Measurements from ENCODE around the gene HDAC4. TPM values are rescaled to one million over a fixed set of nuclear protein-coding genes. Genes with fewer than 3 reads are reported as not detected.
A peak's percentile ranks its signal among the peaks of the same experiment; 100 is the strongest.

The HDAC4 gene
- total and polyA plus RNA-seq, 9 of the 15 experiments (the other 6 are each of a cell fraction or from before 2014, with no cell fraction given), result 0.11 to 20.2 (median 4.0) TPM

DNA sequence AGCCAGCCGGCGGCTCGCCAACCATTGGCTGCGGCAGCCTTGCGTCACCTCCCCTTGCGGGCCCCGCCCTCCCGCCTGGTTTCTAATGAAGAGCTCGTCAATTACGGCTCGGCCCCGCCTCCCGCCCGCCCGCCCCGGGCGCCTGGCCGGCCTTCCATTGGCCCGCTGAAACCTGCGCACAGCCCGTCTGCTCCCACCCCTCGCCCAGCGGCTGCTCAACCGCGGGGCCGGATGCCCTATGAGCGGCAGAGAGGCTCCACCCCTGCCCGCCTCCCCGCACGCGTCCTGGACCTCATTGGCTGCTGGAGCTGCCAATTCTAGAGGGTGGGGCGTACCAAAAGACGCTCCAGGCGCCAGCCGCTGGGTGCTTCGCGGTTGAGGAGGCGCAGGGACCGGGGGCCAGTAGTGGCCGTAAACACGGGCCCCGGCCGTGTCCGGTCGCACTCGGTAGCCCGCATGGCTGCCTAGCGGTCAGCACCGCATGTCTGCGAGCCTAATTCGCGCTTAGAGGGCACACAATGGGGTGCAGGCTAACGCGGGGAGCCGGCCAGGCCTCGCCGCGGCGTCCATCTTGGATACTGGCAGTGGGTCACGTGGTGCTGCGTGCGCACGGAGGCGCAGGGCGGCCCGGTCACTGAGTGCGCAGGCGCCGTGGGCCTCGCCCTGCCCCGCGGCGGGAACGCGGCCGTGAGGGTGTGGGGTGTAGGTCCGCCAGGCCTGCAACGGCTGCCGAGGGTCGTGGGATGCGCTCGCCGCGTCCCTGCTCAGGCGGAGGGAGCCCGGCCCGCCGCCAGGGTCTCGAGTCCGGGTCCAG lies 454 bp upstream of the HDAC4 start:
- ChIA-PET POLR2A (interaction anchor here (0.6 to 0.9 kb wide), 9 partner anchors 10 to 452 kb away, joined by 3 to 4 read pairs (median 3); no protein-coding TSS in a partner anchor), CTCF (ENCODE audit: low intra/inter-chr PET ratio) (no interaction called here)
- Histone ChIP-seq H3K4me3 (peak overlapping the region; percentile 65), H3K27ac (ENCODE audit: extremely low read depth, low read depth, low read length) (peak overlapping the region; percentile 100), H3K9me1 (ENCODE audit: control insufficient read depth, insufficient read depth, low read length) (no peaks in the 10 kb centered on the region), H3K4me1 (replicated peaks in 1 of 2; ENCODE audit: control insufficient read depth in 2 of 2, insufficient read depth in 2 of 2, low read length in 2 of 2) (peaks cover 3 to 15% of the 10 kb centered on the region in 2 experiments; a peak in 4 of 5 replicates), H4K20me1 (replicated peaks; ENCODE audit: control insufficient read depth, insufficient read depth, low read length) (peaks cover 4% of the 10 kb centered on the region; the same call in 1 of the 2 replicates), H3K79me2 (ENCODE audit: control insufficient read depth, insufficient read depth, low read length) (peaks cover 37% of the 10 kb centered on the region), H3K36me3 (ENCODE audit: control insufficient read depth, insufficient read depth, low read length) (no peaks in the 10 kb centered on the region), H2AFZ (ENCODE audit: low read depth, low read length) (peak overlapping the region; percentile 97), H3K27me3 (ENCODE audit: control insufficient read depth in 2 of 2, insufficient read depth in 2 of 2, low read length in 2 of 2) (no peaks in the 10 kb centered on the region), H3K9ac (ENCODE audit: insufficient read depth in 1 of 2, low read depth in 2 of 2, low read length in 2 of 2) (peak overlapping the region; percentile 96 to 100), H3K9me3 (replicated peaks; ENCODE audit: control insufficient read depth, insufficient read depth, low read depth, low read length) (no peaks in the 10 kb centered on the region), H3K4me2 (ENCODE audit: insufficient read depth, low read length) (peak overlapping the region; percentile 84)
- WGBS (ENCODE audit: insufficient coverage, low coverage, missing lambda C conversion rate), result under 1% methylated on average over 46 of the region's 90 CpGs
- in situ Hi-C loops (cut with MboI), result no loop called here
- intact Hi-C loops (cut with micrococcal nuclease), result no loop called here
- ATAC-seq, result peak; percentile 97
- peak; percentile 93 to 97 (median 94) for DNase-seq (ENCODE audit: extremely low read depth in 1 of 4, low spot score in 3 of 4)
- peak; percentile 91 for FAIRE-seq
- BruUV-seq (replicated peaks), result no TSS peak
- TF ChIP-seq SAFB2 (IDR thresholded peaks at IDR 0.05; ENCODE audit: borderline replicate concordance, low read depth, low read length, severe bottlenecking), result no peak
- TF ChIP-seq ZC3H4 (CRISPR knock-in tag; IDR thresholded peaks at IDR 0.05; ENCODE audit: borderline replicate concordance), result peak; percentile 92; the same call in 1 of the 2 replicates
- peak; percentile 19; the same call in 1 of the 2 replicates for TF ChIP-seq LARP7 (IDR thresholded peaks at IDR 0.05)
- TF ChIP-seq, protein P1, sequence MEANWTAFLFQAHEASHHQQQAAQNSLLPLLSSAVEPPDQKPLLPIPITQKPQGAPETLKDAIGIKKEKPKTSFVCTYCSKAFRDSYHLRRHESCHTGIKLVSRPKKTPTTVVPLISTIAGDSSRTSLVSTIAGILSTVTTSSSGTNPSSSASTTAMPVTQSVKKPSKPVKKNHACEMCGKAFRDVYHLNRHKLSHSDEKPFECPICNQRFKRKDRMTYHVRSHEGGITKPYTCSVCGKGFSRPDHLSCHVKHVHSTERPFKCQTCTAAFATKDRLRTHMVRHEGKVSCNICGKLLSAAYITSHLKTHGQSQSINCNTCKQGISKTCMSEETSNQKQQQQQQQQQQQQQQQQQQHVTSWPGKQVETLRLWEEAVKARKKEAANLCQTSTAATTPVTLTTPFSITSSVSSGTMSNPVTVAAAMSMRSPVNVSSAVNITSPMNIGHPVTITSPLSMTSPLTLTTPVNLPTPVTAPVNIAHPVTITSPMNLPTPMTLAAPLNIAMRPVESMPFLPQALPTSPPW (CRISPR knock-in tag; IDR thresholded peaks at IDR 0.05), result peak; percentile 29; the same call in 1 of the 2 replicates
- TF ChIP-seq, protein P2, sequence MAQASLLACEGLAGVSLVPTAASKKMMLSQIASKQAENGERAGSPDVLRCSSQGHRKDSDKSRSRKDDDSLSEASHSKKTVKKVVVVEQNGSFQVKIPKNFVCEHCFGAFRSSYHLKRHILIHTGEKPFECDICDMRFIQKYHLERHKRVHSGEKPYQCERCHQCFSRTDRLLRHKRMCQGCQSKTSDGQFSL (CRISPR knock-in tag; IDR thresholded peaks at IDR 0.05), result 0 out of 2 replicates have a peak, but pooled peaks have one; percentile 7
- TF ChIP-seq, protein P2 (tag; IDR thresholded peaks at IDR 0.05), result no peak
- TF ChIP-seq, protein P3, sequence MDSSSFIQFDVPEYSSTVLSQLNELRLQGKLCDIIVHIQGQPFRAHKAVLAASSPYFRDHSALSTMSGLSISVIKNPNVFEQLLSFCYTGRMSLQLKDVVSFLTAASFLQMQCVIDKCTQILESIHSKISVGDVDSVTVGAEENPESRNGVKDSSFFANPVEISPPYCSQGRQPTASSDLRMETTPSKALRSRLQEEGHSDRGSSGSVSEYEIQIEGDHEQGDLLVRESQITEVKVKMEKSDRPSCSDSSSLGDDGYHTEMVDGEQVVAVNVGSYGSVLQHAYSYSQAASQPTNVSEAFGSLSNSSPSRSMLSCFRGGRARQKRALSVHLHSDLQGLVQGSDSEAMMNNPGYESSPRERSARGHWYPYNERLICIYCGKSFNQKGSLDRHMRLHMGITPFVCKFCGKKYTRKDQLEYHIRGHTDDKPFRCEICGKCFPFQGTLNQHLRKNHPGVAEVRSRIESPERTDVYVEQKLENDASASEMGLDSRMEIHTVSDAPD (CRISPR knock-in tag; IDR thresholded peaks at IDR 0.05), result no peak
- TF ChIP-seq JUN (IDR thresholded peaks at IDR 0.05; ENCODE audit: borderline replicate concordance, low read depth, low read length), result peak; percentile 35; the same call in 1 of the 2 replicates
- TF ChIP-seq JUN (CRISPR knock-in tag; IDR thresholded peaks at IDR 0.05; ENCODE audit: borderline replicate concordance), result no peak
- TF ChIP-seq ATF7 (IDR thresholded peaks at IDR 0.05), result peak; percentile 84
- TF ChIP-seq ZC3H8 (IDR thresholded peaks at IDR 0.05), result no peak
- peak; percentile 68; the same call in 1 of the 2 replicates for TF ChIP-seq CBX1 (IDR thresholded peaks at IDR 0.05; ENCODE audit: low read depth)
- TF ChIP-seq C11orf30 (IDR thresholded peaks at IDR 0.05; ENCODE audit: low read depth), result peak; percentile 91
- peak; percentile 65 for TF ChIP-seq CHD2 (IDR thresholded peaks at IDR 0.05; ENCODE audit: low read depth, low read length)
- no peak for TF ChIP-seq ZNF778 (CRISPR knock-in tag; IDR thresholded peaks at IDR 0.05)
- no peak; the same call in 1 of the 2 replicates for TF ChIP-seq SAFB (IDR thresholded peaks at IDR 0.05; ENCODE audit: borderline replicate concordance, low read depth, low read length)
- TF ChIP-seq MTA2 (IDR thresholded peaks at IDR 0.05; ENCODE audit: low read depth), result no peak
- no peak for TF ChIP-seq IRF2 (CRISPR knock-in tag; IDR thresholded peaks at IDR 0.05)
- no peak for TF ChIP-seq MAFK (IDR thresholded peaks at IDR 0.05; ENCODE audit: low read length)
- TF ChIP-seq CC2D1A (IDR thresholded peaks at IDR 0.05), result no peak
- TF ChIP-seq GTF2A2 (tag; IDR thresholded peaks at IDR 0.05), result no peak
